ENCODE data around the gene MS4A12.
"Not testable (repeated sequence)": the region's sequence is repeated elsewhere in the genome, so short reads cannot be mapped to it uniquely, and the experiment has no call there.

GRCh38 chr11:60532383-60532782, 39.8 kb downstream of the MS4A12 start:
- not testable (repeated sequence) for TF ChIP-seq POLR2AphosphoS5, POLR2A, EP300 (IDR thresholded peaks at IDR 0.05)
- TF ChIP-seq, protein P1, sequence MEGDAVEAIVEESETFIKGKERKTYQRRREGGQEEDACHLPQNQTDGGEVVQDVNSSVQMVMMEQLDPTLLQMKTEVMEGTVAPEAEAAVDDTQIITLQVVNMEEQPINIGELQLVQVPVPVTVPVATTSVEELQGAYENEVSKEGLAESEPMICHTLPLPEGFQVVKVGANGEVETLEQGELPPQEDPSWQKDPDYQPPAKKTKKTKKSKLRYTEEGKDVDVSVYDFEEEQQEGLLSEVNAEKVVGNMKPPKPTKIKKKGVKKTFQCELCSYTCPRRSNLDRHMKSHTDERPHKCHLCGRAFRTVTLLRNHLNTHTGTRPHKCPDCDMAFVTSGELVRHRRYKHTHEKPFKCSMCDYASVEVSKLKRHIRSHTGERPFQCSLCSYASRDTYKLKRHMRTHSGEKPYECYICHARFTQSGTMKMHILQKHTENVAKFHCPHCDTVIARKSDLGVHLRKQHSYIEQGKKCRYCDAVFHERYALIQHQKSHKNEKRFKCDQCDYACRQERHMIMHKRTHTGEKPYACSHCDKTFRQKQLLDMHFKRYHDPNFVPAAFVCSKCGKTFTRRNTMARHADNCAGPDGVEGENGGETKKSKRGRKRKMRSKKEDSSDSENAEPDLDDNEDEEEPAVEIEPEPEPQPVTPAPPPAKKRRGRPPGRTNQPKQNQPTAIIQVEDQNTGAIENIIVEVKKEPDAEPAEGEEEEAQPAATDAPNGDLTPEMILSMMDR (IDR thresholded peaks at IDR 0.05), result not testable (repeated sequence)
